IMR-90 (cell line): ENCODE results near the gene AMFR. TPM values are rescaled to one million over a fixed set of nuclear protein-coding genes. Genes with fewer than 3 reads are reported as not detected.

Source experiments
- ATAC-seq: fragments of 200-7000 bp; cut with Tn5 transposase; 2 replicates; pipeline ENCODE4 v1.9.1; 2020; ENCODE audit warnings: low read depth, mild to moderate bottlenecking, moderate library complexity
- BruUV-seq: library from RNA; stranded (reverse); fragments of 400-500 nt; replicated peaks from 2 replicates; lab custom pipeline; 2021; lab: Mats Ljungman, UMichigan
- CTCF ChIA-PET: fragments of 300-600 bp; formaldehyde crosslinking; extraction: SDS; loops from one replicate; lab custom pipeline; 2021; ENCODE audit warnings: antibody characterized with exemption; lab: Yijun Ruan, JAX
- POLR2A ChIA-PET: fragments of 300-600 bp; sonication (Branson Sonifier 250); formaldehyde crosslinking; loops from one replicate; lab custom pipeline; 2022; ENCODE audit warnings: antibody characterized with exemption; ENCODE audit not compliant: unreplicated experiment; lab: Charles Lee
- DNase-seq: peaks from one replicate; pipeline ENCODE4 v3.0.0; 2013
- H2AFZ ChIP-seq: replicated peaks from 2 replicates; pipeline ENCODE3; 2013; ENCODE audit warnings: low read length, mild to moderate bottlenecking; ENCODE audit not compliant: poor library complexity
- H2AK5ac ChIP-seq: 2 replicates; pipeline ENCODE4 v1.6.1; 2013; ENCODE audit warnings: low read depth, low read length, inconsistent platforms
- H2AK9ac ChIP-seq: replicated peaks from 2 replicates; pipeline ENCODE3; 2013; ENCODE audit warnings: mild to moderate bottlenecking, low read depth, low read length, moderate library complexity; ENCODE audit not compliant: poor library complexity
- H2BK120ac ChIP-seq: 2 replicates; pipeline ENCODE4 v1.6.1; 2013; ENCODE audit warnings: low read depth, low read length, inconsistent platforms
- H2BK15ac ChIP-seq: 3 replicates; pipeline ENCODE4 v1.6.1; 2013; ENCODE audit warnings: low read depth, low read length, inconsistent platforms
- H2BK20ac ChIP-seq: 2 replicates; pipeline ENCODE4 v1.6.1; 2013; ENCODE audit warnings: low read depth, mild to moderate bottlenecking, inconsistent platforms, low read length, moderate library complexity
- H2BK5ac ChIP-seq: 2 replicates; pipeline ENCODE4 v1.6.1; 2013; ENCODE audit warnings: mild to moderate bottlenecking, low read depth, low read length, inconsistent platforms; ENCODE audit not compliant: poor library complexity, severe bottlenecking
- H3K14ac ChIP-seq: replicated peaks from 2 replicates; pipeline ENCODE4 v1.6.1; 2013; ENCODE audit warnings: low read depth, low read length, inconsistent platforms
- H3K18ac ChIP-seq: 2 replicates; pipeline ENCODE4 v1.6.1; 2013; ENCODE audit warnings: low read depth, low read length, control low read depth
- H3K23ac ChIP-seq: 2 replicates; pipeline ENCODE4 v1.6.1; 2013; ENCODE audit warnings: low read depth, low read length, inconsistent platforms
- H3K27ac ChIP-seq: 2 replicates; pipeline ENCODE4 v1.5.1; 2013; ENCODE audit warnings: mild to moderate bottlenecking, control low read depth, low read length; ENCODE audit not compliant: insufficient read depth
- H3K27me3 ChIP-seq: 2 replicates; pipeline ENCODE4 v1.6.1; 2013; ENCODE audit warnings: low read length; ENCODE audit not compliant: control insufficient read depth, insufficient read depth
- H3K36me3 ChIP-seq: 2 replicates; pipeline ENCODE4 v1.6.1; 2013; ENCODE audit warnings: low read length, mixed read lengths; ENCODE audit not compliant: control insufficient read depth, insufficient read depth
- H3K4ac ChIP-seq: 2 replicates; pipeline ENCODE4 v1.6.1; 2013; ENCODE audit warnings: low read depth, low read length, inconsistent platforms
- H3K4me1 ChIP-seq: 2 replicates; pipeline ENCODE4 v1.6.1; 2013; ENCODE audit warnings: low read length, mixed read lengths; ENCODE audit not compliant: control insufficient read depth, insufficient read depth
- H3K4me2 ChIP-seq: 2 replicates; pipeline ENCODE4 v1.6.1; 2013; ENCODE audit warnings: low read depth, mild to moderate bottlenecking, control low read depth, low read length, moderate library complexity
- H3K4me3 ChIP-seq: 2 replicates; pipeline ENCODE4 v1.5.1; 2013; ENCODE audit warnings: low read depth, mild to moderate bottlenecking, control low read depth, low read length, moderate library complexity; ENCODE audit not compliant: insufficient read depth
- H3K56ac ChIP-seq: 2 replicates; pipeline ENCODE4 v1.6.1; 2013; ENCODE audit warnings: low read length, inconsistent platforms; ENCODE audit not compliant: insufficient read depth; ENCODE audit errors: extremely low read depth
- H3K79me1 ChIP-seq, 2 experiments: 2 replicates each; pipeline ENCODE4 v1.6.1; 2013; ENCODE audit warnings: low read length in 2 of 2, inconsistent platforms in 1 of 2, low read depth in 1 of 2
- H3K9ac ChIP-seq: 2 replicates; pipeline ENCODE4 v1.6.1; 2013; ENCODE audit warnings: low read depth, low read length, control low read depth
- H3K9me1 ChIP-seq: 2 replicates; pipeline ENCODE4 v1.6.1; 2013; ENCODE audit warnings: low read length, inconsistent platforms; ENCODE audit not compliant: insufficient read depth
- H3K9me3 ChIP-seq: 2 replicates; pipeline ENCODE4 v1.6.1; 2013; ENCODE audit warnings: low read length; ENCODE audit not compliant: control insufficient read depth, insufficient read depth
- H4K20me1 ChIP-seq: 2 replicates; pipeline ENCODE4 v1.6.1; 2013; ENCODE audit warnings: low read length, inconsistent platforms; ENCODE audit not compliant: insufficient read depth
- H4K5ac ChIP-seq: 2 replicates; pipeline ENCODE4 v1.6.1; 2013; ENCODE audit warnings: mild to moderate bottlenecking, low read depth, low read length, control low read depth
- H4K8ac ChIP-seq, 2 experiments: 2 replicates each; pipeline ENCODE4 v1.6.1; 2013; ENCODE audit warnings: low read depth in 2 of 2, low read length in 2 of 2, control low read depth in 1 of 2, inconsistent platforms in 1 of 2
- H4K91ac ChIP-seq: 2 replicates; pipeline ENCODE4 v1.6.1; 2013; ENCODE audit warnings: low read depth, low read length, inconsistent platforms; ENCODE audit not compliant: insufficient read depth
- BHLHE40 ChIP-seq: fragments of 150-350 bp; IDR thresholded peaks from 2 replicates; pipeline ENCODE4 v1.6.1; 2016; ENCODE audit warnings: mild to moderate bottlenecking, low read depth, low read length
- CEBPB ChIP-seq: IDR thresholded peaks from 2 replicates; pipeline ENCODE4 v1.6.1; 2012; ENCODE audit warnings: low read depth, low read length, improper control_type of control experiment
- CHD1 ChIP-seq: IDR thresholded peaks from 2 replicates; pipeline ENCODE4 v1.6.1; 2012; ENCODE audit warnings: low read depth, low read length, improper control_type of control experiment
- CTCF ChIP-seq: conservative IDR thresholded peaks from 2 replicates; pipeline ENCODE4 v1.5.1; 2012; ENCODE audit warnings: mild to moderate bottlenecking, low read depth, low read length, improper control_type of control experiment
- ELK1 ChIP-seq: fragments of 150-350 bp; IDR thresholded peaks from 2 replicates; pipeline ENCODE4 v1.6.1; 2016; ENCODE audit warnings: low read depth, mild to moderate bottlenecking, low read length, moderate library complexity, borderline replicate concordance
- FOS ChIP-seq: fragments of 150-350 bp; IDR thresholded peaks from 2 replicates; pipeline ENCODE4 v1.6.1; 2016; ENCODE audit warnings: low read depth, low read length
- MAFK ChIP-seq: IDR thresholded peaks from 2 replicates; pipeline ENCODE4 v1.6.1; 2012; ENCODE audit warnings: low read depth, low read length, improper control_type of control experiment
- MAZ ChIP-seq: IDR thresholded peaks from 2 replicates; pipeline ENCODE4 v1.6.1; 2012; ENCODE audit warnings: low read depth, mild to moderate bottlenecking, low read length, improper control_type of control experiment, moderate library complexity, borderline replicate concordance
- MXI1 ChIP-seq: IDR thresholded peaks from 2 replicates; pipeline ENCODE4 v1.6.1; 2012; ENCODE audit warnings: low read depth, mild to moderate bottlenecking, low read length, moderate library complexity, borderline replicate concordance
- NFE2L2 ChIP-seq: fragments of 150-350 bp; IDR thresholded peaks from 2 replicates; pipeline ENCODE4 v1.6.1; 2016; ENCODE audit warnings: low read depth, mild to moderate bottlenecking, low read length
- POLR2A ChIP-seq: IDR thresholded peaks from 2 replicates; pipeline ENCODE4 v1.6.1; 2012; ENCODE audit warnings: mild to moderate bottlenecking, low read depth, low read length
- RAD21 ChIP-seq: IDR thresholded peaks from 2 replicates; pipeline ENCODE4 v1.6.1; 2012; ENCODE audit warnings: low read length, improper control_type of control experiment
- RCOR1 ChIP-seq: IDR thresholded peaks from 2 replicates; pipeline ENCODE4 v1.6.1; 2012; ENCODE audit warnings: mild to moderate bottlenecking, low read length, improper control_type of control experiment; ENCODE audit not compliant: insufficient replicate concordance
- RFX5 ChIP-seq: IDR thresholded peaks from 2 replicates; pipeline ENCODE4 v1.8.0; 2012; ENCODE audit warnings: low read depth, mild to moderate bottlenecking, low read length, moderate library complexity
- SMC3 ChIP-seq: fragments of 150-350 bp; IDR thresholded peaks from 2 replicates; pipeline ENCODE4 v1.6.1; 2016; ENCODE audit warnings: low read depth, mild to moderate bottlenecking, antibody characterized with exemption, low read length, moderate library complexity
- USF2 ChIP-seq: fragments of 150-350 bp; IDR thresholded peaks from 2 replicates; pipeline ENCODE4 v1.6.1; 2017; ENCODE audit warnings: mild to moderate bottlenecking, antibody characterized with exemption, low read length, low read depth
- WGBS, 2 experiments: methylation state at CpG; one replicate each; pipeline versions ENCODE4 v1.1.5 to v1.1.7; 2013; ENCODE audit warnings: missing lambda C conversion rate in 2 of 2; ENCODE audit not compliant: insufficient read length in 1 of 2; ENCODE audit errors: extremely low coverage in 2 of 2; 5-methylcytosine and 5-hydroxymethylcytosine counted together
- dilution Hi-C: fragments of 300-500 bp; cut with HindIII; formaldehyde crosslinking; loops from one replicate; pipeline ENCODE4 v1.14.3; 2018; ENCODE audit warnings: low sequenced_read_pairs; ENCODE audit not compliant: unreplicated experiment
- in situ Hi-C: fragments of 300-500 bp; cut with MboI; formaldehyde crosslinking; loops from 3 replicates; pipeline ENCODE4 v1.14.3; 2019; ENCODE audit warnings: low sequenced_read_pairs, inconsistent platforms, mixed read lengths
- intact Hi-C: fragments of 100-400 bp; cut with micrococcal nuclease; formaldehyde crosslinking; loops from 2 replicates; pipeline ENCODE4 v1.10.0; 2022
- polyA plus RNA-seq, 3 experiments: library from polyadenylated mRNA; depleted of rRNA; stranded (reverse); fragments of >200 nt; gene quantifications; 2 replicates each; pipeline ENCODE4 v1.2.3, GENCODE V29; 2012; ENCODE audit warnings: low replicate concordance in 1 of 3
- total RNA-seq: library from RNA; depleted of rRNA; stranded (reverse); fragments of >200 nt; gene quantifications from 2 replicates; pipeline ENCODE4 v1.2.3, GENCODE V29; 2012

Gene AMFR
- total and polyA plus RNA-seq, 2 of the 4 experiments (the other 2 are of a cell fraction) = 60.7 to 216 TPM

- Histone ChIP-seq H3K14ac (no peak overlapping the region), H2AK9ac (no peak overlapping the region), H3K79me1 (no peaks in the 10 kb centered on the region), H3K4me2 (no peak overlapping the region), H3K27me3 (no peaks in the 10 kb centered on the region; the same call in 1 of the 2 replicates), H3K9ac (no peak overlapping the region), H3K27ac (no peak overlapping the region), H3K9me3 (no peaks in the 10 kb centered on the region), H3K4ac (no peak overlapping the region), H3K23ac (no peak overlapping the region), H3K36me3 (no peaks in the 10 kb centered on the region), H3K4me3 (no peak overlapping the region), H3K18ac (no peak overlapping the region), H3K56ac (no peak overlapping the region), H2BK120ac (no peak overlapping the region), H4K20me1 (no peaks in the 10 kb centered on the region), H4K91ac (no peak overlapping the region), H2AK5ac (no peak overlapping the region), H3K4me1 (peaks cover 2% of the 10 kb centered on the region; the same call in 1 of the 2 replicates), H2BK15ac (no peak overlapping the region), H4K5ac (no peak overlapping the region), H3K9me1 (no peaks in the 10 kb centered on the region; the same call in 1 of the 2 replicates), H2BK20ac (no peak overlapping the region), H4K8ac (no peak overlapping the region), H2BK5ac (no peak overlapping the region), H2AFZ (no peak overlapping the region)
- ATAC-seq (no peak), DNase-seq (no peak)
- ChIA-PET CTCF (no interaction called here), POLR2A (no interaction called here)
- WGBS, 2 experiments = 72% methylated on average over 3 of the region's 11 CpGs; no CpG with 5 or more reads in 1 of the 2 experiments
- dilution Hi-C loops (no loop called here), in situ Hi-C loops (no loop called here), intact Hi-C loops (no loop called here)
- TF ChIP-seq SMC3 (no peak), FOS (no peak), CTCF (no peak), RFX5 (no peak), CHD1 (no peak), MAZ (no peak), BHLHE40 (no peak), MXI1 (no peak), USF2 (no peak), POLR2A (no peak), MAFK (no peak), CEBPB (no peak), RCOR1 (no peak), RAD21 (no peak), ELK1 (no peak), NFE2L2 (no peak)
- BruUV-seq = no TSS peak
Measured at GRCh38 chr16:56337131-56337857, 88.1 kb downstream of the AMFR start.
